Transverse colon (tissue), 4 donors: ENCODE results near the gene MYO3A. TPM values are rescaled to one million over a fixed set of nuclear protein-coding genes. Genes with fewer than 3 reads are reported as not detected.

ENCODE experiments used
- DNase-seq: peaks from one replicate; pipeline ENCODE4 v3.0.0-alpha.2; 2019
- H3K27ac ChIP-seq, 4 donors: fragments of 200-600 bp; sonication (generic); 2 replicates each; pipeline ENCODE4 v1.5.1; 2016 to 2018; ENCODE audit warnings: inconsistent platforms in 4 of 4
- H3K27me3 ChIP-seq: fragments of 200-600 bp; sonication (generic); 2 replicates; pipeline ENCODE4 v1.5.1; 2017; ENCODE audit warnings: inconsistent platforms
- H3K36me3 ChIP-seq, 4 donors: fragments of 200-600 bp; sonication (generic); 2 replicates each; pipeline ENCODE4 v1.5.1; 2017 to 2019; ENCODE audit warnings: inconsistent platforms in 4 of 4
- H3K4me1 ChIP-seq, 4 donors: fragments of 200-600 bp; sonication (generic); 2 replicates each; pipeline ENCODE4 v1.5.1; 2017 to 2020; ENCODE audit warnings: inconsistent platforms in 4 of 4
- H3K4me3 ChIP-seq, 4 donors: fragments of 200-600 bp; sonication (generic); 1 replicate in 1 of 4; 2 replicates in 3 of 4; pipeline versions ENCODE4 v1.5.1 to v1.6.1; 2017 to 2019; ENCODE audit warnings: inconsistent platforms in 4 of 4
- H3K9me3 ChIP-seq, 2 donors: fragments of 200-600 bp; sonication (generic); 2 replicates each; pipeline ENCODE4 v1.5.1; 2017 to 2019; ENCODE audit warnings: inconsistent platforms in 2 of 2
- EP300 ChIP-seq: sonication (generic); formaldehyde crosslinking; IDR thresholded peaks from one replicate; pipeline ENCODE4 v1.6.1; 2017; ENCODE audit warnings: antibody characterized with exemption, low read depth
- POLR2A ChIP-seq: fragments of 450-650 bp; IDR thresholded peaks from one replicate; pipeline ENCODE4 v1.6.1; 2016; ENCODE audit warnings: antibody characterized with exemption, mild to moderate bottlenecking, moderate library complexity
- POLR2AphosphoS5 ChIP-seq, 3 donors: sonication (generic); formaldehyde crosslinking; IDR thresholded peaks; one replicate each; pipeline ENCODE4 v1.6.1; 2016; ENCODE audit warnings: antibody characterized with exemption in 3 of 3
- WGBS, 2 donors: methylation state at CpG; one replicate each; pipeline ENCODE4 v1.1.5; 2018; ENCODE audit warnings: low coverage in 1 of 2; 5-methylcytosine and 5-hydroxymethylcytosine counted together
- in situ Hi-C, 4 donors: fragments of 200-750 bp; cut with MboI; loops; one replicate each; pipeline versions ENCODE4 v1.15.0 to v1.15.1; 2017; ENCODE audit warnings: low sequenced_read_pairs in 3 of 4, low pct_ligation_motif_present in 1 of 4, low pct_unique_long_range_greater_than_20kb in 1 of 4
- intact Hi-C: fragments of 100-400 bp; cut with DNase I; formaldehyde crosslinking; loops from one replicate; pipeline ENCODE4 v1.15.1; 2023; ENCODE audit warnings: low total_unique reads
- total RNA-seq, 4 donors: library from RNA; depleted of rRNA; stranded (reverse); fragments of >200 nt; gene quantifications; one replicate each; pipeline ENCODE4 v1.1.0, GENCODE V29; 2016
- TF ChIP-seq, protein P1 (sequence below), 5 experiments: fragments of 200-600 bp in 3 of 5; fragments of 450-650 bp in 2 of 5; sonication (generic) in 3 of 5; IDR thresholded peaks; 1 replicate in 2 of 5; 2 replicates in 3 of 5; pipeline ENCODE4 v1.5.1; 2016 to 2017; ENCODE audit warnings: antibody characterized with exemption in 5 of 5, inconsistent platforms in 3 of 5, mild to moderate bottlenecking in 2 of 5, moderate library complexity in 1 of 5

The MYO3A gene
- total RNA-seq, 4 donors from 2014 or later: 0.27 to 1.3 (median 1.2) TPM; not detected in 1

DNA sequence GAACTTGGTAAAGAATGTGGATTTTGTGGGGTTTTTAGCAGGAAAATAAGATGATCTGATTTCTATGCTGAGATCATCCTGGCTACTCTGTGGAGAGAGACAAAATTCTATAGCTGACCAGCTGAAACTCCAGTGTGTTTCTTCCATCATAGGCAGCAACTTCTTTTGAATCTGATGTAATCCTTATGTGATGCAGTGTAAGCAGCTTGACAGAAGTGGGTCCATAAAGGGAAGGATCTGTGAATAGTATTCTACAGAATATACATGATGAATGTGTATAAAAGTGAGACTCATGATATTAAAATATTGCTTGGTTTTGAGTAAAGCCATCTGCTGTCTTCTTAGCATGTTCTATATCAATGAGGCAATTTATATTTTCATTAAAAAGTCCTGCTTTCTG, 4.4 kb downstream of the MYO3A start:
- no peaks in the 10 kb centered on the region for H3K9me3 ChIP-seq
- in situ Hi-C loops: no loop called here
- H3K4me1 ChIP-seq: peaks cover 0 to 13% (median 7%) of the 10 kb centered on the region in 4 donors
- peaks cover 48% of the 10 kb centered on the region for H3K27me3 ChIP-seq
- no peaks in the 10 kb centered on the region for H3K36me3 ChIP-seq
- intact Hi-C loops: no loop called here
- no peak for DNase-seq
- no peak overlapping the region for H3K4me3 ChIP-seq
- TF ChIP-seq POLR2A: no peak
- TF ChIP-seq, protein P1, sequence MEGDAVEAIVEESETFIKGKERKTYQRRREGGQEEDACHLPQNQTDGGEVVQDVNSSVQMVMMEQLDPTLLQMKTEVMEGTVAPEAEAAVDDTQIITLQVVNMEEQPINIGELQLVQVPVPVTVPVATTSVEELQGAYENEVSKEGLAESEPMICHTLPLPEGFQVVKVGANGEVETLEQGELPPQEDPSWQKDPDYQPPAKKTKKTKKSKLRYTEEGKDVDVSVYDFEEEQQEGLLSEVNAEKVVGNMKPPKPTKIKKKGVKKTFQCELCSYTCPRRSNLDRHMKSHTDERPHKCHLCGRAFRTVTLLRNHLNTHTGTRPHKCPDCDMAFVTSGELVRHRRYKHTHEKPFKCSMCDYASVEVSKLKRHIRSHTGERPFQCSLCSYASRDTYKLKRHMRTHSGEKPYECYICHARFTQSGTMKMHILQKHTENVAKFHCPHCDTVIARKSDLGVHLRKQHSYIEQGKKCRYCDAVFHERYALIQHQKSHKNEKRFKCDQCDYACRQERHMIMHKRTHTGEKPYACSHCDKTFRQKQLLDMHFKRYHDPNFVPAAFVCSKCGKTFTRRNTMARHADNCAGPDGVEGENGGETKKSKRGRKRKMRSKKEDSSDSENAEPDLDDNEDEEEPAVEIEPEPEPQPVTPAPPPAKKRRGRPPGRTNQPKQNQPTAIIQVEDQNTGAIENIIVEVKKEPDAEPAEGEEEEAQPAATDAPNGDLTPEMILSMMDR (IDR thresholded peaks at IDR 0.05): no peak
- TF ChIP-seq POLR2AphosphoS5 (IDR thresholded peaks at IDR 0.05): no peak
- no peak for TF ChIP-seq EP300
- no peak overlapping the region for H3K27ac ChIP-seq

DNA sequence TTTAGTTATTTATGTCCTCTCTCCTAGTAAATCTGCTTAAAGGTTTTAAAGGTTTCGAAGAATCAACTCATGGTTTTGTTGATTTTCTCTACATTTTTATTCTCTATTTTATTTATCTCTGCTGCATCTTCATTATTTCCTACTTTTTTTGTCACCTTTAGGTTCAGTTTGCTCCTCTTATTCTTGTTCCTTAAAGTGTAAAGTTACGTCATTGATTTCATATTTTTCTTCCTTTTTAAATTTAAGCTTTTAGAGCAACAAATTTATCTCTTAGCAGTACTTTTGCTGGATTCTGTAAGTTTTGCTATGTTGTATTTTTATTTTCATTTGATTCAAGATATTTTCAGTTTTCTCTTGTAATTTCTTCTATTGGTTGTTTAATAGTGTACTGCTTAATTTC, 10.7 kb downstream of the MYO3A start:
- peaks cover 8% of the 10 kb centered on the region for H3K27me3 ChIP-seq
- DNase-seq: no peak
- H3K9me3 ChIP-seq: no peaks in the 10 kb centered on the region
- in situ Hi-C loops (no loop called here), intact Hi-C loops (no loop called here)
- H3K4me1 ChIP-seq: no peaks in the 10 kb centered on the region
- 87 to 88% methylated on average over 2 of the region's 2 CpGs for WGBS, 2 donors
- no peak overlapping the region for H3K4me3 ChIP-seq
- no peaks in the 10 kb centered on the region for H3K36me3 ChIP-seq
- H3K27ac ChIP-seq: no peak overlapping the region
- TF ChIP-seq POLR2AphosphoS5 (IDR thresholded peaks at IDR 0.05) (no peak), EP300 (no peak), POLR2A (no peak)
- TF ChIP-seq, protein P1 (IDR thresholded peaks at IDR 0.05): no peak

DNA sequence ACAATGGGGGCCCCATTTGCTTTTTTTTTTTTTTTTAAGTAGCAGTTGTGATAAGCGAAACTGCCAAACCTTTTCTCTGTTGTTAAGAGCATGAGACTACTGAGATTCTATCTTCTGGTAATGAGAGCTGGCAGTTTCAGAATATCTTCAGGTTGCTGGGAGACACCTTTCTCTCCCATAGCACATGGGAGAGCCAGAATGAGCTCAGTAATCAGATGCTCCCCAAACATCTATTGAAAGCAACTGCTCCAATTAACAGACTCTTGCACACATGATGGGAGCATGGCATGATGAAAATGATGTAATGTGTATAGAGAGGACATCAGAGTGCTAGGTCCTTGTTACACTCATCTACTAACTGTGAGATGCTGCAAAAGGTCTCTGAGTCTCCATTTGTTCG, 18.8 kb downstream of the MYO3A start:
- H3K4me1 ChIP-seq: no peaks in the 10 kb centered on the region
- H3K9me3 ChIP-seq: no peaks in the 10 kb centered on the region
- TF ChIP-seq, protein P1 (IDR thresholded peaks at IDR 0.05): no peak
- TF ChIP-seq POLR2A (no peak), EP300 (no peak), POLR2AphosphoS5 (IDR thresholded peaks at IDR 0.05) (no peak)
- in situ Hi-C loops: no loop called here
- no peak overlapping the region for H3K4me3 ChIP-seq
- 73% methylated on average over 2 of the region's 2 CpGs for WGBS, 2 donors
- no peak for DNase-seq
- H3K27ac ChIP-seq: no peak overlapping the region
- H3K27me3 ChIP-seq: no peaks in the 10 kb centered on the region
- intact Hi-C loops: no loop called here
- no peaks in the 10 kb centered on the region for H3K36me3 ChIP-seq

GRCh38 chr10:25954851-25955250, 20.8 kb downstream of the MYO3A start:
- WGBS, 2 donors: 72 to 81% methylated on average over 1 of the region's 1 CpG
- Histone ChIP-seq H3K27me3 (no peaks in the 10 kb centered on the region), H3K27ac (no peak overlapping the region), H3K36me3 (no peaks in the 10 kb centered on the region), H3K4me3 (no peak overlapping the region), H3K4me1 (no peaks in the 10 kb centered on the region), H3K9me3 (no peaks in the 10 kb centered on the region)
- intact Hi-C loops (no loop called here), in situ Hi-C loops (no loop called here)
- no peak for DNase-seq
- TF ChIP-seq, protein P1 (IDR thresholded peaks at IDR 0.05): no peak
- TF ChIP-seq EP300 (no peak), POLR2AphosphoS5 (IDR thresholded peaks at IDR 0.05) (no peak), POLR2A (no peak)
